Muscle layer of duodenum (tissue), 2 donors: ENCODE results near the gene SFXN5.

Source experiments
- H3K27ac ChIP-seq: one replicate; pipeline ENCODE4 v1.7.0; 2013; ENCODE audit warnings: mild to moderate bottlenecking, low read length
- H3K27me3 ChIP-seq: one replicate; pipeline ENCODE4 v1.7.0; 2013; ENCODE audit warnings: low read depth, mild to moderate bottlenecking, control low read depth, low read length
- H3K36me3 ChIP-seq, 2 donors: one replicate each; pipeline ENCODE4 v1.7.0; 2013; ENCODE audit warnings: low read length in 2 of 2, control low read depth in 1 of 2, mild to moderate bottlenecking in 1 of 2; ENCODE audit not compliant: insufficient read depth in 2 of 2, control insufficient read depth in 1 of 2
- H3K4me1 ChIP-seq, 2 donors: one replicate each; pipeline ENCODE4 v1.7.0; 2013; ENCODE audit warnings: low read length in 2 of 2, mild to moderate bottlenecking in 2 of 2, control low read depth in 1 of 2, moderate library complexity in 1 of 2; ENCODE audit not compliant: insufficient read depth in 2 of 2, control insufficient read depth in 1 of 2
- H3K4me3 ChIP-seq, 2 donors: one replicate each; pipeline ENCODE4 v1.7.0; 2013; ENCODE audit warnings: low read length in 2 of 2, low read depth in 1 of 2, mild to moderate bottlenecking in 1 of 2
- H3K9me3 ChIP-seq, 2 donors: one replicate each; pipeline ENCODE4 v1.7.0; 2013; ENCODE audit warnings: low read length in 2 of 2, control low read depth in 1 of 2, mild to moderate bottlenecking in 1 of 2; ENCODE audit not compliant: control insufficient read depth in 1 of 2
- donor health status: healthy.

Gene SFXN5

DNA sequence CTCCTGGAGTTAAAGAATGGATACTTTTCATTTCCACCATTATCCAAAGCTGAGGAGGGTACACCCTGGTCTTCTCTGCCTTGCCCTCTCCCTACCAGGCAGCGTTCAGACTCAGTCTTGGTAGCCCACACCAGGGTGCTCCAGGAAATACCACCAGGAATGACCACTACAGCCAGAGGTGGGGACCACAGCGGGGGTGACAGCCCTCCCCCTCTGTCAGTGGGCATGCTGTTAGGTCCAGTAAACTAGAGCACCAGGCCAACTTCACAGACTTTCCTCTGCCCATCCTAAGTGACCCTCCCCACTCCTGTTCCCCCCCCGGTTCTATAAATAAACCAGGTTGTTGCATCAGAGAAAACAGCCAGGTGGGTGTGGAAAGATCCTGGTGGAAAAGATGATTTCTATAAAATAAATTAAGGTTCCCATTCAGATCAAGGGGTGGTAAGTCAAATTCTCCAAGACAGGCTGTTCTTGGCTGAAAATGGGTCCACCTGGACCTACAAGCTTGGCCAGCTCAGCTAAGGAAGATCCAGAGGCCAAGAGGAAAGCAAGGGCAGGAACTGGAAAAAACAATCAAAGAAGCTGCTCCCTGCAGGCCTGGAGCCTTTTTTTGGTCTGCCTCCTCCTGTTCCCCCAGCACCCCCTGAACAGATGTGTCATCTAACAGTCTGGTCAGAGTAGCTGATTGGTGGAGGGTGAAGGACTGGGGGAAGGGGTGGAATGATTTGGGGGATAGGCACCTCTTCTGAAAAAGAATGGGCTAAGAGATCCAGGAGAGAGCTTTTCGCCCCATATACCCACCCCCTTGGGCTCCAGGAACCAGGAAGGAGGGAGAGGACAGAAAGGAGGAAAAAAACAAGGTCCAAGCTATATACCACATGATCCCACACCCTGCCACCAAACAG, 38.9 kb upstream of the SFXN5 start:
- H3K27me3 ChIP-seq, result no peaks in the 10 kb centered on the region
- H3K36me3 ChIP-seq, result peaks cover 0 to 3% of the 10 kb centered on the region in 2 donors
- peaks cover 0 to 42% of the 10 kb centered on the region in 2 donors for H3K4me1 ChIP-seq
- no peaks in the 10 kb centered on the region for H3K9me3 ChIP-seq
- peak overlapping the region; percentile 78 to 82 for H3K4me3 ChIP-seq
- H3K27ac ChIP-seq, result peak overlapping the region; percentile 3

DNA sequence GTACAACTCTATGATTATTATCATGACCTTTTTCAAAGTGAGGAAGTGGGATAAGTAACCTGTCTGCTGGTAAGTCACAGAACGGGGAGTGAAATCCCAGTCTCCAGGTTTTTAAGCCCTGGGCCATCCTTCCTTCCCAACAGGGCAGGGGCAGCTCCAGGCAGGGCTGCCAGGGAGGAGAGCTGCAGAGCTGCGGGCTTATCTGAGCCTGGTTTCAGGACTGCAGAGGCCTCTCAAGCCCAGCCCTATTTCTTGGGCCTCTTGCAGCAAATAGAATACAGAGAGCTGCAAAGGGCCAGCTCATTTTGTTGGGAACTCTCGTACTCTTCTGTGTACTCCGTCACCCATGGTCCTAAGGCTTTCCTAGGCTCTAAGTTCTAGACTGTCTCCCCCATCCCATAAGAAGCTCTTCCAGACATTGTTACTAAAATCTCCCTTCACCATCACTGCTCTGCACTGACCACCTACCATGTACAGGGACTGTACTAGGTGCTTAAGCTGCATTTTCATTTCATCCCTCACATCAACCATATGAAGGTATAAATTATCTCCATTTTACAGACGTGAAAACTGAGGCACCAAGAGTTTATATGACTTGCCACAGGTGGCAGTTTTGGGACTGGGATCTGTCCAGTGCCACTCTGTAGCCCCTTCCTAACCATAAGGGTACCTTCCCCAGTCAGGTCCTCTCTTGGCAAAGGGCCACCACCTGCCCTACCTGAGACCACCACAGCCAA, 38.1 kb upstream of the SFXN5 start:
- no peaks in the 10 kb centered on the region for H3K27me3 ChIP-seq
- H3K27ac ChIP-seq, result no peak overlapping the region
- H3K4me1 ChIP-seq, result peaks cover 0 to 42% of the 10 kb centered on the region in 2 donors
- peaks cover 0 to 3% of the 10 kb centered on the region in 2 donors for H3K36me3 ChIP-seq
- H3K4me3 ChIP-seq, result no peak overlapping the region
- no peaks in the 10 kb centered on the region for H3K9me3 ChIP-seq

DNA sequence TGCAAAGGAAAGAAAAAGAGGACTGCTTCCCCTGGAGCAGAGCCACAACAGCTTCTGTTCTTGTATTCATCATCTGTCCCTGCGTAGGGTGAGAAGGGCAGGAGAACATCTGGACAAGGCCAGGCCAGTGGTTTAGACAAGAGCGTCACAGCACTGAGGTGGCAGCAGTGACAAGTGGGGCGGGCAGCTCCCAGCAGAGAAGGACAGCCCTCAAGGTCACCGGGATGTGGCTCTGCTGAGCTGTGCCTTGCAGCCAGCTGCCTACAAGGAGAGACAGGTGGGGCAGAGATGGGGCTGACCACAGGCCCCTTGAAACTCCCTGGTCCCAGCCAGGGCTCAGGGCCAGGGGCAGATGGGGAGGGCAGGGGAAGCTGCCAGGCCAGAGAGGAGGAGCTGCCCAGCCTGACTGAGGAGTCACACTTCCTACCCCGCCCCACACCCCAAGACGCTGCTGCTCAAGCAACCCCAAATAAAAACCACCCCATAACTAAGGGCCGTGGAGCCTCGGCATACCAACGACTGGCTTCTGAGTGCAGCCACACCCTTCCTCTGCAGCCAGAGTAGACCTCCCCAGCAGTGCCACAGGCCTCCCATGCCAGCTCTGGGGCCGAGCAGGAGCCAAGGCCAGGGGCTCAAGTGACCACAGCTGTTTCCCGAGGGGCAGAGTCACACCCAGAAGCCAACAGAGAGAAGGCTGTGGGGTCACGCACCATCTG, 35.9 kb upstream of the SFXN5 start:
- Histone ChIP-seq H3K27ac (no peak overlapping the region), H3K9me3 (no peaks in the 10 kb centered on the region), H3K27me3 (no peaks in the 10 kb centered on the region), H3K36me3 (no peaks in the 10 kb centered on the region), H3K4me1 (peaks cover 0 to 49% of the 10 kb centered on the region in 2 donors), H3K4me3 (no peak overlapping the region)

DNA sequence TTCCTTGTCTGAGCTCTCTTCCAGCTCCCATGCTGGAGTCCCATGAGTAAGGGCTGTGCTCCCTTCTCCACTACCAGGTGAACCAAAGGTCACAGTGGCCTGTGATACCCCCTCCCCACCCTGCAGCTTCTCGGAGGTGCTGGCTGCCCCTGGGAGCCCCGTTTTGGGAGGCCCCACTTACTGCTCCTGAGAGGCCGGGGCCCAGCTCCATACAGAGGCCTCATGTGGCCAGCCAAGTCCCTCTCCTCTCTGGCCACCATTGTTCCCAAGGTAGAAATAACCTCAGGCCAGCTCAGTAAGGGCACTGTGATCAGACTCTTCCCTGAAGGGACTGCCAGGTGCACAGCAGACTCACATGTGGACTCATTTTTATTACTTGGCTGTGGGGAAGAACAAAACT, 35.3 kb upstream of the SFXN5 start:
- no peaks in the 10 kb centered on the region for H3K27me3 ChIP-seq
- no peaks in the 10 kb centered on the region for H3K9me3 ChIP-seq
- peaks cover 0 to 48% of the 10 kb centered on the region in 2 donors for H3K4me1 ChIP-seq
- no peak overlapping the region for H3K4me3 ChIP-seq
- no peaks in the 10 kb centered on the region for H3K36me3 ChIP-seq
- no peak overlapping the region for H3K27ac ChIP-seq

DNA sequence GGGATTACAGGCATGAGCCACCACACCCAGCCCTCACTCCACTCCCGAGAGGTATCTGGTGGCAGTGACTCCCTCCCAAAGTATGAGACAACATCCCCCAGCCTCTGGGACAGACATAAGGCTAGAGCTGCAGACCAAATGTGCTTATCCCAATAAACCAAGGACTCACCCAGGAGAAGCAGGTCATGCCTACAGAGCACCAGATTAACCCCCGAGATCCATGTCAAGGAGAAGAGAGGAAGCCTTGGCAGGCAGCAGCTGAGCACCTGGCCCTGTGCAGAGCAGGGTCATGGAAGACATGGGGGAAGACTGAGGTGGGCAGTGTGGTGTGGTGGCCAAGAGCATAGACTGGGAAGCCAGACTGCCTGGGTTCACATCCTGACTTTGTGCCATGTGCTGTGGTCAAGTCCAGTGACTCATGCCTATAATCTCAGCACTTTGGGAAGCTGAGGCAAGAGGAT, 34.0 kb upstream of the SFXN5 start:
- Histone ChIP-seq H3K4me3 (no peak overlapping the region), H3K36me3 (no peaks in the 10 kb centered on the region), H3K4me1 (peaks cover 0 to 36% of the 10 kb centered on the region in 2 donors), H3K9me3 (no peaks in the 10 kb centered on the region), H3K27ac (no peak overlapping the region), H3K27me3 (no peaks in the 10 kb centered on the region)

DNA sequence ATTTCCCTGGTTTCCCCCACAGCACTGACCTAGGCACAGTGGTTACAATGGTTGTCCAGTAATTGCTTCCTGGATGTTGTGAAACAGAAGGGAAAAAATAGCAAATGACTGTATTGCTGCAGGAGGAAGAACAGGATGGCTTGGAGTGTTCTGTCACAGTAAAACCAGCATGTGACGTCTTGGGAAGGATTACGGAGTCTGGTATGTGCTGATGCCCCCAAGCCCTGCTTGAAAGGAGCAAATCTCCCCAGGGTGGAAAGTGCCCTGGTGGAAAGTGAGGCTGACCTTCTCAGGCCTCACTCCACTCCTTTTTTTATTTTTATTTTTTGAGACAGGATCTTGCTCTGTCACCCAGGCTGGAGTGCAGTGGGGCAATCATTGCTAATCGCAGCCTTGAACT, 33.4 kb upstream of the SFXN5 start:
- H3K9me3 ChIP-seq, result no peaks in the 10 kb centered on the region

DNA sequence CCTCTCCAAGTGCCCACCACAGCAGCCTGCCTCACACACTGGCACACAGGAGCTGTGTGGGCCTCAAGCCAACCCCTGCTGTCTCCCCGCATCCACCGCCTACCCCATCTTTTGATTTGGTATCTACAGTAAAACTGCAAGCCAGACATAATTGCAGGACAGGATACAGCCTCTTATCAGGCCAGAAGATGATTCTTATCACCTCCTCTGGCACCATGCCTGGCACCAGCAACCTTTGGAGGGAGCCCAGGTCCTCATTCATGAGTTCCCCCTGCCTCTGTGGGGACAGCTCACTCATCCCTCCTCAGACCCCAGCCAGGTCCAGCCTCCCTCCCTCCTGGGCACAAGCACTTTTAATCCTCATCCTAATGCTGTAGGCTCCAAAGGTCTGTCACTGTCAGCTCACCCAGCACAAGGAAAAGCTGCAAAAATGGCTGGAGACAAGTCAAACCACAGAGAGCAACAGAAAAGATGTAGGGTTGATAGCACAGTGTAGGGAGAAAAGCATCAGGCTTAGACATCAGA, 31.6 kb upstream of the SFXN5 start:
- H3K27ac ChIP-seq, result no peak overlapping the region
- no peak overlapping the region for H3K4me3 ChIP-seq
- peaks cover 0 to 20% of the 10 kb centered on the region in 2 donors for H3K4me1 ChIP-seq
- H3K36me3 ChIP-seq, result no peaks in the 10 kb centered on the region
- H3K9me3 ChIP-seq, result no peaks in the 10 kb centered on the region
- H3K27me3 ChIP-seq, result no peaks in the 10 kb centered on the region

More for the DNA sequence above, 33.4 kb upstream of the SFXN5 start:
- no peaks in the 10 kb centered on the region for H3K27me3 ChIP-seq
- H3K4me3 ChIP-seq, result no peak overlapping the region
- H3K27ac ChIP-seq, result no peak overlapping the region
- peaks cover 0 to 30% of the 10 kb centered on the region in 2 donors for H3K4me1 ChIP-seq
- no peaks in the 10 kb centered on the region for H3K36me3 ChIP-seq

DNA sequence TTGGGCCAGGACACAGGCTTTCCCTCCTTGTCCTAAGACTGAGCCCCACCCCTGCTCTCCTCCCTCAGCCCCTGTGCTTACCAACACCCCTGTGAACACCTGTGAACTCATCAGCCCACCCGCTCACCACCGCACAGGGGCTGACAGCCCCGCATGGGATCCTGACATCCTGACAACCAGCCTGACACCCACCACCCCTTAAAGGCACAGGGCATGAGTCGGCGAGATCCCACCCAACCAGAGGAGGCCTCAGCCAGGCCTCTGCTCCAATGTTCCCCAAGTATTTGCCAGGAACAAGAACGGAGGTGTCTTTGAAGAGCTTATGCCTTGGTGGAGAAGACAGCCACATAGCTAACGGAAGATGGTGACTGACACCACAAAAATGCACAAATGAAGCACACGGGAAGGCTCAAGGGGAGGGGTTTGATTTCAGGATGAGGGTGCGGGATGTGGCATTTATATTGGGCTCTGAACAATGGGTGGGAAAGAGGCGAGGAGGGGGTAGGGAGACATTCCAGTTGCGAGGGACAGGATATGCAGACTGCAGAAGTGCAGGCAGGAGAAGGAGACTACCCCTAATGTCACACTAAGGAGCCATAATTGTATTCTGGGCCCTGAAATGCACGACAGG, 30.2 kb upstream of the SFXN5 start:
- H3K9me3 ChIP-seq, result no peaks in the 10 kb centered on the region
- H3K36me3 ChIP-seq, result no peaks in the 10 kb centered on the region
- H3K4me3 ChIP-seq, result no peak overlapping the region
- H3K27me3 ChIP-seq, result no peaks in the 10 kb centered on the region
- H3K27ac ChIP-seq, result no peak overlapping the region
- H3K4me1 ChIP-seq, result peaks cover 0 to 7% of the 10 kb centered on the region in 2 donors

DNA sequence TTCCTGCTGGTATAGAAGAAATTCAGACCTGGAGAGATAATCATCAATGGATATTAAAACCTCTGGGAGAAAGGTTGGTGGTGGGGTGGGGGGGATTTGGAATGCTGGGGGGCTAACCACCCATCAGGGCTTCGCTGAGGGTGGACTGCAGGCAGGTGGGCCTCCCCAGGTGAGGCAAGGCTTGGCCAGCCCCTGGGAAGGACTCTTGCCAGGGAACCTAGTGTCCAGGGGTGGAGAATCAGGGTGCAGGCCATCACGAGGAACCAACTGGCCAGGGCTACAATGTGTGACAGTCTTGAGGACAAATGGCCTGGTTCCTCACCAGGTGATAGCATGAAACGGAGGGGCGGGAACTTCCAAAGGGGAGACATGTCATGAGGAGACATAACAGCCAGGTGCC, 29.4 kb upstream of the SFXN5 start:
- no peaks in the 10 kb centered on the region for H3K27me3 ChIP-seq
- H3K36me3 ChIP-seq, result no peaks in the 10 kb centered on the region
- H3K27ac ChIP-seq, result no peak overlapping the region
- no peak overlapping the region for H3K4me3 ChIP-seq
- peaks cover 0 to 7% of the 10 kb centered on the region in 2 donors for H3K4me1 ChIP-seq
- no peaks in the 10 kb centered on the region for H3K9me3 ChIP-seq

DNA sequence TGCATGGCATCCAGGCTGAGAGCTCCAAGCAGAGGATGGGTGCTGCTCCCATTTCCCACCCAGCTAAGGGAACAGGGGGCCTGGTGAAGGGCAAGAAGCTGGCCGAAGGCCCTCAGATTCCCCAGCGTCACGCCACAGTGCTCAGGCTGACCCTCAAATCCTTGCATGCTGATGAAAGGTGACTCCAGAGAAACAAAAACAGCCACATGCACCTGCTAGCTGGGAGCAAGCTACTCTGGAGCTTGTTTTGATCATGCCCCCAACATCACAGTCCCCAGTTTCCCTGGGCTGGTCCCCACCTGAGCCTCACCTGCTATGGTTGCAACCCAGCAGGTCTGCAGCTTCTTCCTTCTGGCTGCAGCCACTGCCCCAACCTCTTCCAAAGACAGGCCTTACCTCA, 28.0 kb upstream of the SFXN5 start:
- Histone ChIP-seq H3K9me3 (no peaks in the 10 kb centered on the region), H3K36me3 (no peaks in the 10 kb centered on the region), H3K27ac (no peak overlapping the region)

More for the DNA sequence above, 28.0 kb upstream of the SFXN5 start:
- Histone ChIP-seq H3K4me3 (no peak overlapping the region), H3K27me3 (no peaks in the 10 kb centered on the region), H3K4me1 (peaks cover 0 to 7% of the 10 kb centered on the region in 2 donors)
